HepG2 (cell line): ENCODE results near the gene DCAKD. TPM values are rescaled to one million over a fixed set of nuclear protein-coding genes. Genes with fewer than 3 reads are reported as not detected.

ENCODE experiments used
- ATF2 ChIP-seq: sonication (generic); formaldehyde crosslinking; IDR thresholded peaks from 2 replicates; pipeline ENCODE4 v1.4.0; 2020; ENCODE audit warnings: missing genetic modification reagents
- CSRNP1 ChIP-seq: sonication (generic); formaldehyde crosslinking; IDR thresholded peaks from 2 replicates; pipeline ENCODE4 v1.8.1; 2023; ENCODE audit warnings: mild to moderate bottlenecking, missing genetic modification reagents
- E2F5 ChIP-seq: sonication (generic); formaldehyde crosslinking; conservative IDR thresholded peaks from 2 replicates; pipeline ENCODE4 v1.4.0; 2020; ENCODE audit warnings: missing genetic modification reagents
- HNF4A ChIP-seq: sonication (generic); formaldehyde crosslinking; IDR thresholded peaks from 2 replicates; pipeline ENCODE4 v1.4.0; 2020; ENCODE audit warnings: missing genetic modification reagents
- IRF1 ChIP-seq: sonication (generic); formaldehyde crosslinking; IDR thresholded peaks from 2 replicates; pipeline ENCODE4 v1.4.0; 2020; ENCODE audit warnings: low read depth, mild to moderate bottlenecking, missing genetic modification reagents
- KAT8 ChIP-seq: IDR thresholded peaks from 2 replicates; pipeline ENCODE4 v1.6.1; 2016; ENCODE audit warnings: missing genetic modification reagents, missing compliant biosample characterization
- MIXL1 ChIP-seq: IDR thresholded peaks from 2 replicates; pipeline ENCODE4 v1.6.1; 2016
- MTA3 ChIP-seq: sonication (generic); formaldehyde crosslinking; IDR thresholded peaks from 2 replicates; pipeline ENCODE4 v1.4.0; 2020; ENCODE audit warnings: missing genetic modification reagents
- MYPOP ChIP-seq: sonication (generic); formaldehyde crosslinking; IDR thresholded peaks from 2 replicates; pipeline ENCODE4 v1.8.1; 2023; ENCODE audit warnings: mild to moderate bottlenecking, moderate library complexity, missing genetic modification reagents
- NCOA1 ChIP-seq: sonication (generic); formaldehyde crosslinking; IDR thresholded peaks from 2 replicates; pipeline ENCODE4 v1.9.0; 2021; ENCODE audit warnings: missing genetic modification reagents
- NR2F2 ChIP-seq: IDR thresholded peaks from 2 replicates; pipeline ENCODE4 v1.6.1; 2012; ENCODE audit warnings: low read depth, inconsistent platforms, borderline replicate concordance
- NRL ChIP-seq: sonication (generic); formaldehyde crosslinking; IDR thresholded peaks from 2 replicates; pipeline ENCODE4 v1.5.0; 2020; ENCODE audit warnings: missing genetic modification reagents, mild to moderate bottlenecking, moderate library complexity, borderline replicate concordance
- SIX4 ChIP-seq: sonication (generic); formaldehyde crosslinking; IDR thresholded peaks from 2 replicates; pipeline ENCODE4 v1.4.0; 2020; ENCODE audit warnings: missing genetic modification reagents
- SKI ChIP-seq: fragments of 450-650 bp; IDR thresholded peaks from one replicate; pipeline ENCODE4 v1.6.1; 2018; ENCODE audit warnings: mild to moderate bottlenecking; ENCODE audit not compliant: partially characterized antibody
- TOPORS ChIP-seq: sonication (generic); formaldehyde crosslinking; IDR thresholded peaks from 2 replicates; pipeline ENCODE4 v1.8.0; 2023; ENCODE audit warnings: mild to moderate bottlenecking, missing genetic modification reagents
- TSC22D2 ChIP-seq: sonication (generic); formaldehyde crosslinking; IDR thresholded peaks from 2 replicates; pipeline ENCODE4 v1.5.1; 2020; ENCODE audit warnings: missing genetic modification reagents, mild to moderate bottlenecking, borderline replicate concordance
- ZBTB21 ChIP-seq: sonication (generic); formaldehyde crosslinking; IDR thresholded peaks from 2 replicates; pipeline ENCODE4 v1.4.0; 2020; ENCODE audit warnings: missing genetic modification reagents
- ZBTB38 ChIP-seq: sonication (generic); formaldehyde crosslinking; IDR thresholded peaks from 2 replicates; pipeline ENCODE4 v1.5.1; 2020; ENCODE audit warnings: mild to moderate bottlenecking, missing genetic modification reagents
- ZFP36L2 ChIP-seq: sonication (generic); formaldehyde crosslinking; IDR thresholded peaks from 2 replicates; pipeline ENCODE4 v1.4.0; 2020; ENCODE audit warnings: missing genetic modification reagents
- ZMYM4 ChIP-seq: sonication (generic); formaldehyde crosslinking; IDR thresholded peaks from 2 replicates; pipeline ENCODE4 v1.8.1; 2023; ENCODE audit warnings: mild to moderate bottlenecking, missing genetic modification reagents
- ZNF354B ChIP-seq: sonication (generic); formaldehyde crosslinking; IDR thresholded peaks from 2 replicates; pipeline ENCODE4 v1.8.0; 2022; ENCODE audit warnings: mild to moderate bottlenecking, missing genetic modification reagents
- ZNF430 ChIP-seq: sonication (generic); formaldehyde crosslinking; IDR thresholded peaks from 2 replicates; pipeline ENCODE4 v1.9.0; 2021; ENCODE audit warnings: mild to moderate bottlenecking, missing genetic modification reagents
- ZNF740 ChIP-seq: sonication (generic); formaldehyde crosslinking; IDR thresholded peaks from 2 replicates; pipeline ENCODE4 v1.4.0; 2020; ENCODE audit warnings: missing genetic modification reagents
- ZNF75D ChIP-seq: sonication (generic); formaldehyde crosslinking; IDR thresholded peaks from 2 replicates; pipeline ENCODE4 v1.8.1; 2023; ENCODE audit warnings: missing genetic modification reagents, mild to moderate bottlenecking, borderline replicate concordance
- ZNF790 ChIP-seq: sonication (generic); formaldehyde crosslinking; IDR thresholded peaks from 2 replicates; pipeline ENCODE4 v1.8.0; 2022; ENCODE audit warnings: missing genetic modification reagents, mild to moderate bottlenecking, borderline replicate concordance
- polyA plus RNA-seq, 8 experiments: library from polyadenylated mRNA; depleted of rRNA in 3 of 8; stranded (reverse) in 7 of 8; unstranded in 1 of 8; fragments of >200 nt; fragmentation: Illumina TruSeq in 4 of 8; extraction: Trizol in 4 of 8; gene quantifications; 2 replicates each; pipeline versions ENCODE4 v1.2.1 to v1.2.3, GENCODE V29; 2011 to 2016; ENCODE audit warnings: low read depth in 4 of 8, missing spikeins in 1 of 8, mixed read lengths in 1 of 8; ENCODE audit not compliant: insufficient read depth in 1 of 8
- total RNA-seq, 5 experiments: library from RNA; depleted of rRNA; stranded (reverse); fragments of >200 nt; fragmentation: Illumina TruSeq; extraction: Trizol; gene quantifications; 2 replicates each; pipeline ENCODE4 v1.2.3, GENCODE V29; 2016; ENCODE audit warnings: low read depth in 1 of 5

DCAKD gene
- total and polyA plus RNA-seq, 2 of the 13 experiments (the other 11 are each of a cell fraction or from before 2014, with no cell fraction given), result 25.9 to 29.2 TPM

GRCh38 chr17:45060797-45061605 lies 9.6 kb upstream of the DCAKD start, which contains the start of gene NMT1 (continued):
- peak; percentile 84 for TF ChIP-seq ATF2 (CRISPR knock-in tag)
- peak; percentile 71 for TF ChIP-seq SIX4 (CRISPR knock-in tag)
- peak; percentile 62 for TF ChIP-seq HNF4A
- TF ChIP-seq CSRNP1 (CRISPR knock-in tag), result no peak
- TF ChIP-seq E2F5 (CRISPR knock-in tag), result 0 out of 2 replicates have a peak, but pooled peaks have one; percentile 29
- TF ChIP-seq SKI, result peak; percentile 34
- no peak for TF ChIP-seq ZNF430 (CRISPR knock-in tag)
- peak; percentile 69 for TF ChIP-seq ZMYM4
- peak; percentile 25; the same call in 1 of the 2 replicates for TF ChIP-seq NR2F2
- peak; percentile 72 for TF ChIP-seq MYPOP (CRISPR knock-in tag)
- TF ChIP-seq TOPORS (CRISPR knock-in tag), result no peak
- 0 out of 2 replicates have a peak, but pooled peaks have one; percentile 45 for TF ChIP-seq ZNF740 (CRISPR knock-in tag)
- peak; percentile 66; the same call in 1 of the 2 replicates for TF ChIP-seq IRF1 (CRISPR knock-in tag)
- TF ChIP-seq ZNF790 (CRISPR knock-in tag), result peak; percentile 32; the same call in 1 of the 2 replicates
- no peak for TF ChIP-seq ZNF354B
- peak; percentile 86; the same call in 1 of the 2 replicates for TF ChIP-seq ZNF75D
- peak; percentile 80 for TF ChIP-seq NRL
- peak; percentile 83; the same call in 1 of the 2 replicates for TF ChIP-seq ZFP36L2 (CRISPR knock-in tag)
- TF ChIP-seq ZBTB21, result no peak
- TF ChIP-seq TSC22D2 (CRISPR knock-in tag), result peak; percentile 91
- peak; percentile 70 for TF ChIP-seq ZBTB38 (CRISPR knock-in tag)
- peak; percentile 85; the same call in 1 of the 2 replicates for TF ChIP-seq NCOA1 (CRISPR knock-in tag)
- peak; percentile 95 for TF ChIP-seq KAT8 (CRISPR knock-in tag)
- peak; percentile 13 for TF ChIP-seq MIXL1 (CRISPR knock-in tag)
- no peak for TF ChIP-seq MTA3 (CRISPR knock-in tag)
